GM04504 (cell line): ENCODE data around the gene GALNT6.

Experiments used
- DNase-seq: peaks from one replicate; pipeline ENCODE4 v3.0.0-alpha.2; 2012; ENCODE audit warnings: low read depth

GALNT6 gene, protein sequence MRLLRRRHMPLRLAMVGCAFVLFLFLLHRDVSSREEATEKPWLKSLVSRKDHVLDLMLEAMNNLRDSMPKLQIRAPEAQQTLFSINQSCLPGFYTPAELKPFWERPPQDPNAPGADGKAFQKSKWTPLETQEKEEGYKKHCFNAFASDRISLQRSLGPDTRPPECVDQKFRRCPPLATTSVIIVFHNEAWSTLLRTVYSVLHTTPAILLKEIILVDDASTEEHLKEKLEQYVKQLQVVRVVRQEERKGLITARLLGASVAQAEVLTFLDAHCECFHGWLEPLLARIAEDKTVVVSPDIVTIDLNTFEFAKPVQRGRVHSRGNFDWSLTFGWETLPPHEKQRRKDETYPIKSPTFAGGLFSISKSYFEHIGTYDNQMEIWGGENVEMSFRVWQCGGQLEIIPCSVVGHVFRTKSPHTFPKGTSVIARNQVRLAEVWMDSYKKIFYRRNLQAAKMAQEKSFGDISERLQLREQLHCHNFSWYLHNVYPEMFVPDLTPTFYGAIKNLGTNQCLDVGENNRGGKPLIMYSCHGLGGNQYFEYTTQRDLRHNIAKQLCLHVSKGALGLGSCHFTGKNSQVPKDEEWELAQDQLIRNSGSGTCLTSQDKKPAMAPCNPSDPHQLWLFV

DNA sequence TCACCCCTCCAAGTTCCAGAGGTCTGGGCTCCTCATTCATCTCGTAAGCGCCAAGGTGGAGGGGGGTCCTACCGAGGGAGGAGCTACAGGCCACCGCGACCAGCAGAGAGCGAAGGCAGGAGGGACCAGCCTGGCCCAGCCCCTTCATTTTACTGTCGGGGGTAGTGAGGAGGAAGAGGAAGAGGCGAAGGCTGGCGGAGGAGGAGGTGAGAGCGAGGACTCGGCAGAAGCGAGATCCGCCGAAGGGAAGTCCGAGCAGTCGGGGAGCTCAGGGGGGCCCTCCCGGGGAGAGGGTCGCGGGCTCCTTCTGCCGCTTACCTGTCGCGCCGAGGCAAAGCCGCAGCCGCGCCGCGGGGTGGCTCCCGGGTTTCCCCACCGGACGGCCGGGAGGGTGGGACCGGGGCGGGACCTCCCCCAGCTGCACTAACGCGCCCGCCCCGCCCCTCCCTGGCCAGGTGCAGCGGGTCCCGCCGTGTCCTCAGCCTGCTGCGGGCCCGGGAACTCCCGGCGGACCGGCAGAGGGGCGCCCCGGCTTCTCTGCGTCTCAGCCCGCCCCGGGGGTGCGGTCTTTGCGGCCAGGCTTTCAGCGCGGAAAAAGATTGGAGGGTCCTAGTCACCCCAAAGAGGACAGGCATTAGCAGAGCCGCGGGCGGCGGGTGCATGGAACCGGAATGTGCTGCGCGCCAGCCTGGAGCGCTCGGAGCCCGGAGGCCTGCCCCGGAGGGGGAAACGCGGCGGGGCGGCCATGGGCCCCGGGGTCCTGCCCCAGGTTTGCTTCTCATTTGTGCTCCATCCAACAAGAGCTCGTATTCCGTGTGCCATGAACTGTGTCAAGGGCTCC is at the start of gene GALNT6:
TSS of gene GALNT6 (minus strand) at position 124 of the 841 bp plus-strand sequence. CDS start 11,625 bp downstream, outside the sequence.
- DNase-seq: no peak

DNA sequence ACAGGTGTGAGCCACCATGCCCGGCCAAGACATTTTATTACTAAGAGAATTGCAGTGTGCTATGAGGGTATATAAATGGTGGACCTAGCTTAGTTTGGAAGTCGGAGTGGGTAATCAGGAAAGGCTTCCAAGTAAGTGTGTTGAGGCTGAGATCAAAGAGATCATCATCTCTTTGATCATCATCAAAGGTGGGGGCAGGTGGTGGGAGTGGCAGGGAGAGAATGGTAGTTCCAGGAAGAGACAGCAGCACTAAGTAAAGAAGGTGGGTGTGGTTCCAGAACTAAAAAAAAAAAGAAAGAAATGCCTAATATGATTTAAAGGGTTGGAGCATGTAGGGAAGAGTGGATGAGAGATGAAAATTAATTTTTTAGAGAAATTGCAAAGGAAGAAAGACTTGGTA is 48.1 kb upstream of the GALNT6 start:
- DNase-seq: no peak

DNA sequence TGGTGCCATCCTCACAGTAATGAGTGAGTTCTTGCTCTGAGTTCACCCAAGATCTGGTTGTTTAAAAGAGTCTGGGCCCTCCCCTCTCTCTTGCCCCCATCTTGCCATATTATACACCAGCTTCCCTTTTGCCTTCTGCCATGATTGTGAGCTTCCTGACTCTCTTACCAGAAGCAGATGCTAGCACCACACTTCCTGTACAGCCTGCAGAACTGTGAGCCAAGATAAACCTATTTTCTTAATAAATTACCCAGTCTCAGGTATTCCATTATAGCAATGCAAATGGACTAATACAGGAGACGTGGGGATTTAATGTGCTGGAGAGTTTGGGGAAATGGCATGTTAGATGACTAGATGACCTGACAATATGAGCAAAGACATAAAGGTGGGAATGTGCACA is 46.2 kb upstream of the GALNT6 start:
- no peak for DNase-seq

DNA sequence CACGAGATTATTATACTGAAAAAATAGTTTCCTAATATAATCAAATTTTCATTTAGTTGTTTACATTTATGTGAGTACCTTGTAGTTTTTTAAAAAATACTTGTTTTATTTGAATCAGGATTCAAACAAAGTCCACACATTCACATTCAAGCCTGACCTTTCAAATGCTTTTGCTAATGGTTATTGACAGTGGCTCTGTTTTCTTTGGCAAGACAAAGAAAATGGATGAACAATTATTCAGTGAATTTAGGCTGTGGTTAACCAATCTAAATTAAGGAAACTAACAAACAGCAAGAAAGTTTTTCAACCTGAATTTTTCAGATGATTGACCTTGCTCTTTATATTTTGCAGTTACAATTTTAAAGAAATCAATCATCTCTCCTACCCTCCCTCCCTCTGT is 43.1 kb upstream of the GALNT6 start:
- no peak for DNase-seq

DNA sequence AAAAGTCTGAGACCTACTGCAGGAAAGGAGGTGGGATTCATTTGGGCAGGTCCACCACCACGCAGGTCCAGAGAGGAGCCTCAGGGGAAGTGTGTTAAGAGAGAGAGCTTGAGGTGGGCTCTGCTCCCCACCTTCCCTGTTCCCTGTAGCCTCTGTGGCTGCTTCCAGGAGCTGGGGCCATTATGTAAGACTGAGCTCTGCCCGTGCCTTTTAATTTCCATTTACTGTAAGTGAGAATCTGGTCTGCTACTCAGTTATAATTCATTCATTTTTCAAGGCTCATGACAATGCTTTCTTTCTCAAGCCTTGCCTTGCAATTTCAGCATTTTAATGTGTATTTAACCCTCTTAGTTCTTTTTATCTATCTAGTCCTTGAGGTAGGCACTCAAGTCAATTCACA is 41.7 kb upstream of the GALNT6 start:
- no peak for DNase-seq

DNA sequence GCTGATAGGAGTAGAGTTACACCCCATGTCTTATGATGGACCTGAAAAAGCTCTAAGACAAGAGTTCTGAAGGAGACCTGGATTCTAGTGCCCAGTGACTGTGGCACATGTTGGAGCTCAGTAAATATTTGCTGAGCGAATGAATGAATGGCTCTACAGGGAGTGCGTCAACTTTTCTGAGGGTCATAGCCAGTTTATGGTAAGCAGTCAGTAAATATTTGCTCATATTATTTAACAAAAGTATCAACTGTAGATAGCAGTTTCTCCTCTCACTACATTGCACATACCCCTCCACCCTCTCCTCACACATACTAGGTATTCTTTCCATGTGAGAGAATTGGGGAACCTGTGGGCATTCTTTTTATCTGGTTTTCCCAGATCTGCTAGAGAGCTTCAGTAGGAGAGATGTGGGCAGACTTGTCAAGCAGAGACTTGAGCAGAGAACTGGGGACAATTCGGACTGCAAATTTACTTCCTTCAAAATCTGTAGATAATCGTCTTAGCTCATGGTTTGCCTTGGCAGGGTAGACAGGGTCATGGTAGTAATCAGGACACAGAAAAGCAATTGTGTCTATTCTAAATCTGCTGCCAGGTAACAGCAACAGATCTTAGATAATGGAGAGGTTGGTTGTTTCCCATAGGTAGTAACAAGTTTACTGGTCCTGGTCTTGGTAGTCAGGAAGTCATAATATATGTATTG is 39.1 kb upstream of the GALNT6 start:
- DNase-seq: no peak

DNA sequence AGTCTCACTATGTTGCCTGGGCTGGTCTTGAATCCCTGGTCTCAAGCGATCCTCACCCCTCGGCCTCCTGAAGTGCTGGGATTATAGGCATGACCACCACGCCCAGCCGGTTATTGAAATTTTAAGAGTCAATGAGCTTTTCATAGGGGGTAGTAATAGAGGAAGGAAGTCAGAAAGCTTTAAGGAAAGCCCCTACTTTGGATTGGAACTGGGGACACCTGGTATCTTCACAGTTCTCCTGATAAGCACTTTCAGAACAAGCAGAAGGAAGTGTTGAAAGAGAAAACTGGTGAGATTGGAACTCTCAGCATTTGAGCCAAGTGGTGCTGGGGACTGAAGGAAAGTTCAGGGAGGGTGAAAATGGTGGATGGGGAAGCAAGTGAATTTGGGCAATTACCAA is 38.5 kb upstream of the GALNT6 start:
- no peak for DNase-seq

DNA sequence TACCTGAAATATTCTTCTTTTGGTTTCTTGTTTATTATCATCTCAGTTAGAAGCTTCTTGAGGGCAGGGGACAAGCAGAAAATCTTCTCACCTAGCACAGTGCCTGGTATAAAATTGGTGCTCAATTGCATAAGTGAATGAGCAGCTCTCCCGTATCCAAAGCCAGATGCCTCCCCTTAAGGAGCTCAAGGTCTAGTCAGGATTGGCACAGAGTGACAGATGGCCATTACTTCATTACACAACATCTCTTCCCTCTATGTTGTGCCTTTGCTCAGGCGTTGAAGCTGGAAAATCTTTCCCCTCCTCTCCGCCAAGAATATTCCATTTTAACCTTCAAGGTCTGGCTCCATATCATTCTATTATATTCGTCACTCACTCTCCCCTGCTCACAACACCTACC is 37.0 kb upstream of the GALNT6 start:
- DNase-seq: no peak

DNA sequence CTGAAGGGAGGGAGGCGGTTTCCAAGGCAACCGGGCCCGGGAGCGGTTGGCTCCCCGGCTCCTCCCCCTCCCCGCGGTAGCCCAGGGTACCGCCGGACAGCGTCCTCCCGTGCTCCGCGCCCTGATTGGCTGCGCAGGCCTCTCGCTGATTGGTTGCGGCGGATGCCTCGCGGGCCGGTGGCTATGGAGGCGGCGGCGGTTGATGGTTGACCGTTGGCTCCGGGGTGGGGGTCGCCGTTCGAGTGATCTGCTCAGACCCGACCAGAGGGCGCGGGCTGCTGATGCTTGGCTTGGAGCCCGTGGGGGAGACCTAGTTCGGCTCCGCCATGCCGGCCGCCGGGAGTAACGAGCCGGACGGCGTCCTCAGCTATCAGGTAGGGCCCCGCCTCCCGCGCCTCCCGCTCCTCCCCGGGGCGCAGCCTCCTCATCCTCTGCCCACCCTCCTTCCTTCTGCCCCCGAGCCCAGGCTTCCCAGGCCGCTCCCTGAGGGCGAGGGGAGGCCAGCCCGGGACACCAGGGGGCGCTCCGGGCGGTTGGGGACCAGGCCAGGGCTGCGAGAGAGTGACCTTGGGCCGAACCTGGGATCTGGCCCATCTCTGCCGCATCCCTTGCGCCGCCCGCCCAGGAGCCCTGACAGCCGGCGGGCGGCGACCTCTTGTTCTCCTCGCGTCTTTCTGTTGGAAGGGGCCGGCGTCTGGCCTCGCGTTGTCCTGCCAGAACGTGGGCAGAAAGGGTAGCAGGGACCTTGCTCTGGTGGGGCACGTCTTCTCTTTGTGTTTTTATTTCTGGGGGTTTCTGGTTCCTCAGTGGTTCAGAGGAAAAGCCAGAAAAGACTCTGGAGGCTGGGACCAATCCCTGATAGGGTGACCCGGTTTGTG is 33.7 kb upstream of the GALNT6 start, which contains the start of gene SLC4A8:
TSS of gene SLC4A8 (plus strand) at position 170 of the 878 bp plus-strand sequence. CDS start at position 327, 157 bp downstream.
- peak; percentile 77 for DNase-seq

DNA sequence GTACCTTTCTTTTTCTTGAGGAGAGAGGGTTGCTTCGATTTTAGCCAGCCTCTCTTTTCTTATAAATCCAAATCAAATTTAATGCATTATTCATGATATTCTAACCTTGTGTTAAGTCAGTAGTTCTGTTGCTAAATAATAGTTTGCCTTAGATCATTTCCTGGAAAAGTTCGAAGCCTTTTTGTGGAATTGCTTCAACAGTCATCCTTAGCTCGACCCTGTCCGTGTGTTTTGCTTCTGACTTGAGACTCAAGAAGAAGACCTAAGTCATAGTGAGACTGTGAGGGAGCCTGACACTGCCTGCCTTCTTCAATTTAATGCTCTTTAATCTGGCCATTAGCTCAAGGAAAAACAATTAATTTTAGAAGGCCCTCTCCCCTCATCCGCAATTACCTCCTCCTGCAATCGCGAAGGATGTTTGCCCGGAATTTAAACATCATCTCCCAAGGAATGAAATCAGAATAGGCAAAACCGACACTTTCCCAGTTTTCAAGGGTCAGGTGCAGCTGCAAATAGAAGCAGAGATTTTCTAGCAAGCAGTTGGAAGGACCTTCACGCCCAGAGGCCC is 33.0 kb upstream of the GALNT6 start:
- no peak for DNase-seq

DNA sequence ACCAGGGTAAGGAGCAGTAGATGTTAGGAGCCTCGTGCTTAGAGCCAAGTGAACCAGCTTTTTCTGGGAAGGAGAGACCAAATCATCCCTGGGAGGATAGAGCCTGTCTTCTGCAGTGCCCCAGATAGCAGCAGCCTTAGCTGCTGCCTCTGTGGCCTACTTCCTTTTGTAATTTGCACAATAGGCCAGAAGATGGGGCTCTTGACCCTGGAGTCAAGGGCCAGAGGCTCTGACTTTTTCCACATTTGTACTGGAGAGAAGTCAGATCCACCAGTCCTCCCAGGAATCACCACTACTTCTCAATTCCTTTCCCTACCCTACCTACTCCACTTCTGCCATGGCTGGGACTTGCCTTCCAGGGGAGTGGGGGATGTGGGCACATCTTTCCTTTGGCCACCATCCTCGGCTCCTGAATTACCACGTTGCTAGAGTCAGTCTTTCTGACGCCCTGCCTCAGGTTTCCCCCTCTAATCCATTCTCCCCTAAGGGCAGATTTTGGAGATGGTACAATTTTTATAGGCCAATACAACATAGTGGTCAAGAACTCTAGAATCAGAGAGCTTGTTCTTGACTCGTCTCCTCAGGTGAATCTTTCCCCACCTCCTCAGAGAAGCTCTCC is 30.2 kb upstream of the GALNT6 start:
- peak; percentile 61 for DNase-seq

DNA sequence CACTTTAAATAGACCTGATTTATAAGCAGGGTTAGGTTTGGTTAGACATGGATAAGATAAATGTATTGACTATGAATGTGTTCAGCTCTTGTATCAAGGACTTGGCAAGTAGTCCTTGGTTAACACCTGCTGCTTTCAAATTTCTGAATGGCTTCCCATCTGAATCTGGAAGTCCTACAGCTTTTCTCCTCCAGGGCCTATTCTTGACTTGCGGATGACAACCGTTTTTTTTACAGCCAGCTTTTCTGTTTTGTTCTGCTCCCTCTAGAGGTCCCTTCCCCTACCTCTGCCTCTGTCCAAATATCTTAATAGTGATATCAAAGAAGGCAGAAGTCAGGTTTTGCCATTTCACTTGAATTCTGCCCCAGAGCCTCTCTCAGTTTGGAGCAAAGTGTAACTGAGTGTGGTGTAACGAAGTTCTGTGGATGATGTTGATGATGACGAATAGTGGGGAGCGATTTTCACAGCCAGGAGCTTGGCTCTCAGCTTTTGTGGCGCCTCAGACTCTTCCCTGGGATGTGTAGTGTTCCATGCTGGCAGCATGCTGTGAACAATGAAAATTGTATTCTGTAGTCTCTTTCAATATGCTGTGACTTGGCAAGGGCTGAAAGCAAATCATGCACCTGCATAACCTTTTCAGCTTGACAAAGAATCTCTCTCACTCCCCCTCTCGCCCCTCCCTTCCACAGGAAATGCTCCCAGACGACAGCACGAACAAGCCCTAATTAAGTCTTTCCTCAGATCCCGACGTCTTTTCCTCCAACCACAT is 28.4 kb upstream of the GALNT6 start:
- DNase-seq: no peak

DNA sequence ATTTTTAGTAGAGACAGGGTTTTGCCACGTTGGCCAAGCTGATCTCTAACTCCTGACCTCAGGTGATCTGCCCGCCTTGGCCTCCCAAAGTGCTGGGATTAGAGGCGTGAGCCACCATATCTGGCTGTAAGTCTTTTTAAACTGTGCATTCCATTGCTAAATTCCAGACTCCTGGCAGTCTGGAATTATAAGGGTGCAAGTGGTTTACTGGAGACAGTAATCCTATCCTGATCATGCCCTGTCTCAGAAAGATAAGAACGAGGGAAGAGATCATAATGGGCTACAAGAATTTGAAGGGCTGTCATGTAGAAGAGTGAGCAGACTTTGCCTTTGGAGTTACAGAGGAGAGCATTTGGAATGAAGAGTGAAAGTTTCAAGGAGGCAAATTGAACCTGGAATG is 26.6 kb upstream of the GALNT6 start:
- no peak for DNase-seq

DNA sequence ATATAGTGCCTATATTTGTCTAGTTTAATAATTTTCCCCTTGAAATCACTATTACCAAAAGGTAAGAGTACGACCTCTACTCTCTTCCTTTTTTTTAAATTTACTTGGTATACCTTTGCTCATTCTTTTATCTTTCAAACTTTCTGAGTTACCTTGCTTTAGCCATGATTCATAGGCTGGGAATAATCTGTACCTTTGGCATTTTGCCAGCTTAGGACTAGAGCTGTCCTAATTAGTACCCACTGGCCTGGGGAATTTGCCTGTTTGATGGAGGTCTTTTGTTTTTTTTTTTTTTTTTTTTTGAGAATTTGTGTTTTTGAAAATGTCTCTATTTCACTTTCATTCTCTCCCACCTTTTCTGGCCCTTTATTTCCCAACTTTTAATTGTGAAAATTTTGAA is 24.7 kb upstream of the GALNT6 start:
- no peak for DNase-seq

DNA sequence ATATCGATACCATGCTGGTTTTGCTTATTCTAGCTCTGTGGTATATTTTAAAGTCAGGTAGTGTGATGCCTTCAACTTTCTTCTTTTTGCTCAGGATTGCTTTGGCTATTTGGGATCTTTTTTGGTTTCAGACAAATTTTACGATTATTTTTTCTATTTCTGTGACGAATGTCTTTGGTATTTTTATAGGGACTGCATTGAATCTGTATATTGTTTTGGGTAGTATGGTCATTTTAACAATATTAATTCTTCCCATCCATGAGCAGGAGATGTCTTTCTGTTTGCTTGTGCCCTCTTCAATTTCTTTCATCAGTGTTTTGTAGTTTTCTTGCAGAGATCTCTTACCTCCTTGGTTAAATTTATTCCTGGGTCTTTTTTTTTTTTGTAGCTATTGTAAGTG is 22.6 kb upstream of the GALNT6 start:
- no peak for DNase-seq

DNA sequence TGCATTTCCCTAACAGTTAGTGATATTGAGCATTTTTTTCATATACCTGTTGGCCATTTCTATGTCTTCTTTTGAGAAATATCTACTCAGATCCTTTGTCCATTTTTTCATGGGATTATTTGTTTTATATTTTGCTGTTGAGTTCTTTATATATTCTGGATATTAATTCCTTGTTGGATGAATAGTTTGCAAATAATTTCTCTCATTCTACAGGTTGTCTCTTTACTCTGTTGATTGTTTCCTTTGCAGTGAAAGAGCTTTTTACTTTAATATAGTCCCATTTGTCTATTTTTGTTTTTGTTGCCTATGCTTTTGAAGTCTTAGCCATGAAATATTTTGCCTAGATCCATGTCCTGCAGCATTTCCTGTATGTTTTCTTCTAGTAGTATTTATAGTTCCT is 21.9 kb upstream of the GALNT6 start:
- DNase-seq: no peak

DNA sequence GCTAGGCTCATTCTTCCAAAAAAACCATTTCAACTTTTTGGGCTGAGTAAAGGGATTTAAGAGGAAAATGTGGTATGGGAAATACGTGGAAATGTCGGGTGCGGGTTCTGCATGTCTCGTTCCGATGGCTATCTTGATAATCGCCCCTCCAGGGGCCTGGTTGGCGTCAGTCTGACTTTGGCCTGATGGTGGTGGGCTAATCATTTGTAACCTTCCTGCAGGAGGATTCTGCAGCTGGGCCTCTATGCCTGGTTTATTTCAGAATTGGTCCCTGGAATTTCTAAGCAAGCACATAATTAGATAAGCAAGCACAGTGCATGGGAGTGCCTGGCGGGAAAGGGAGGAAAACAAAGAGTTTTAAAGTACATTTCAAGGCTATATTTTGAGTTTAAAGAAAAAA is 18.6 kb upstream of the GALNT6 start:
- no peak for DNase-seq

DNA sequence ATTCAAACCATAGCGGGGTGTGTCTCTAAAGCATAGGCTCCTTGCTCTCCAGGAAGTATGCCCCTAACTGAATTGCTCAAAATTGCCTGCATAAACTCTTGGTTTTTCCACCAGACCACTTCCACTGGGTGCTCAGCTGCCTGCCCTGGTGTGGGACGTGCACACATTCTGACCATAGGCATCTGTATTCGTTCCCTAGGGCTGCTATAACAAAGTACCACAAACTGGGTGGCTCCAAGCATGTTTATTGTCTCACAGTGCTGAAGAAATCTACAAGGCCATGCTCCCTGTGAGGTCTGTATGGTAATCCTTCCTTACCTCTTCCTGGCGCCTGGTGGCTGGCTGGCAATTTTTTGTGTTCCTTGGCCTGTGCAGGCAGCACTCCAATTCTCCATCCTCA is 16.4 kb upstream of the GALNT6 start:
- no peak for DNase-seq

DNA sequence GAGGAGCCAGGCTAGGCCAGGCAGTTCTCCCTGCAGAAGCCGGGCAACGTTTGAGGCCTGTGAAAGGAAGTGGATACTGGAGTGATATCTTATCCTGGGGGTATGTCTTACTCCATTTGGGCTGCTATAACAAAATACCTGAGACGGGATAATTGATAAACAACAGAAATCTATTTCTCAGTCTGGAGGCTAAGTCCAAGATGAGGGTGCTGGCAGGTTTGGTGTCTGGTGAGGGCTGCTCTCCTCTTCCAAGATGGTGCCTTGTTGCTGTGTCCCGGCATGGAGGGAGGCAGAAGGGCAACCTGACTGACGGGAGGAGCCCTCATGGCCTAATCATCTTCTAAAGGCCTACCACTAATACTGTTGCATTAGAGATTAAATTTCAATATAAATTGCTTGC is 15.7 kb upstream of the GALNT6 start:
- DNase-seq: no peak

DNA sequence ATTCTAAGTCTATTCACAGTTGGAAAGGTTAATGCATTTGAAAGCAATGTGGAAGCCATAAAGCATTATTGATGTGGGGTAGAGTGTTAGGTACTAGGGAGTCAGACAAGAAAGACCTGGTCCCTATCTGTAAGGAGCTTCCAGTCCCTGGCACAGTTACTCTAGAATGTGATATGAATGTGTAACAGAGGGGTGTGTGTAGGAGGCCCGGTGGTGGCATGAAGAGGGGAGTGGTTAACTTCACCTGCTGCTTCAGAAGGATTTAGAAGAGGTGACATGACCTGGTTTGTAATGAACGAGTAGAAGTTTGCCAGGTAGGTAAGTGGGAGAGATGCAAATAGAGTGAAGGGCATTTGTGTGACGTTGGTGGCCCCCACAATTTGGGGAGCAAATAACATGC is 15.1 kb upstream of the GALNT6 start:
- no peak for DNase-seq
